Activated CD4-positive, alpha-beta T cell treated with anti-CD3 and anti-CD28 coated beads, Interleukin-2, amount 50 U/mL, for 4 hours (primary cell): ENCODE results near the gene DNAJC4.

Experiments
- DNase-seq, 2 experiments: peaks; one replicate each; pipeline ENCODE4 v3.0.0-alpha.2; 2020

Gene DNAJC4

DNA sequence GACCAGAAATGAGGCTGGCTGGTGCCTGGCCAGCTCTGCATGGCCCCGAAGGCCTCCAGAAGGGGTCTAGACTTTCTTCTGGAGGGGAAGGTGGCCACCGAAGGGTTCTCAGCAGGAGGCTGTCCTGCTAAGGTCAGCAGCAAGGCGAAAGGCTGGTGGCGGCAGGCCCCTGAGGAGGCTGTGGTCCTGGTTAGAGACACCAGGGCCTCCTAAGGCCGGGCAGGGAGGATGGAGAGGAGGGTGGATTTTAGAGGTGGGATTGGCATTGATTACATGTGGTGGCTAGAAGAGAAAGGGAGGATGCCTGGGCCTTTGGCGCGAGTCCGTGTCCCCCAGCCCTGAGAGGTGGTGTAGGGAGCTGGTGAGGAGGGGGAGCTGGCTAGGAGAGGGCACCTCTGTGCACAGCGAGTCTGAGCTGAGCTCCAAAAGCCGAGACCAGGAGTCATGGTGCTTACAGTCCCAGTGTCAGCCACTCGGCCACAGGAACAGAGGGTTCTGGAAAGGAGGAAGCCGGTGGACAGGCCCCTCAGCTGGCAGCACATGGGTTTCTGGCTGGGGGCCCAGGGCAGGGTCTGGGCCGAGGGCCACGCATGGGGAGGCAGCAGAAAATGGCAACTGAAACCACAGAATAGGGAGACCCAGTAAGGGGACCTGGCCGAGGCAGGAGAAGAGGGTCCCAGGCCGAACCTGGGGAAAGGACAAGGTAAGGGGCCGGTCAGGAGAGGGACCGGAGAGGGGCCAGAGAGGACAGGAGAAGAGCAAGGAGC, 21.4 kb upstream of the DNAJC4 start:
- DNase-seq = no peak

DNA sequence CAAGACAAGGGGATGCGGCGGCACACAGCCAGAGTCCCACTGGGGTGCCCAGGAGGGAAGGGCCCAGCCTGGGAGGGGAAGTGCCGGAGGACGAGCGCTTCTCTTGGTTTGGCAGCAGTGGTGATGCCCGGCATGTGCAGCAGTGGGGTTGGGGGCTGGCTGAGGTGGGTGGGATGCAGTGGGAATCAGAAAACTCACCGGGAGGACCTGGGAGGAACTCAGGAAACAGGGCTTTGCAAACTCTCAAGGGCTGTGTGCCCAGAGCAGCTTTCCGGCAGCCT, 20.8 kb upstream of the DNAJC4 start:
- no peak for DNase-seq

DNA sequence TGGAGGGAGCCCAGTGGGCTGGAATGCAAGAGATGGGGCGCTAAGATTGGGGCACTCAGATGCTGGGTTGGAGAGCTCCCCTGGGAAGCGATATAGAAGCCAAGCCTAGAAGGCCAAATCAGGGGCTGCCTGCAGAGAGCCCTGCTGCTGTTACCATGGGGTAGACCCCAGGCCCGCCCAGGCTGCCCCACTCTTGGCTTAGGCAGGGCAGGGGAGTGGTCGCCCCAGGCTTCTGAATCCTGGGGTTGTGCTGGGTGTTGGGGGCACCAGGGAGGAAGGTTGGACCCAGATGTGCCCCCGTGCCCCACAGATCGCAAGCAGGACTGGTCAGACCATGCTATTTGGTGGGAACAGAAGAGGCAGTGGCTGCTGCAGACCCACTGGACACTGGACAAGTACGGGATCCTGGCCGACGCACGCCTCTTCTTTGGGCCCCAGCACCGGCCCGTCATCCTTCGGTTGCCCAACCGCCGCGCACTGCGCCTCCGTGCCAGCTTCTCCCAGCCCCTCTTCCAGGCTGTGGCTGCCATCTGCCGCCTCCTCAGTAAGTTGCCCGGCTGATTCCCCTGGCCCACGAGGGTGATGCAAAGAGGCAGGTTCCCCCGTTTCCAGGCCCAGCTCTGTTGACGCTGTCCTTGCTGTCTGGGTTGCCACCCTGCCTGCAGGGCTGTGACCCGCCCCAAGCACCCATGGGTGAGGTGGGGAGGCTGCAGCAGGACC, 19.9 kb upstream of the DNAJC4 start:
- no peak for DNase-seq

- no peak for DNase-seq
These were observed 19.0 kb upstream of the DNAJC4 start for GRCh38 chr11:64211181-64211872.

DNA sequence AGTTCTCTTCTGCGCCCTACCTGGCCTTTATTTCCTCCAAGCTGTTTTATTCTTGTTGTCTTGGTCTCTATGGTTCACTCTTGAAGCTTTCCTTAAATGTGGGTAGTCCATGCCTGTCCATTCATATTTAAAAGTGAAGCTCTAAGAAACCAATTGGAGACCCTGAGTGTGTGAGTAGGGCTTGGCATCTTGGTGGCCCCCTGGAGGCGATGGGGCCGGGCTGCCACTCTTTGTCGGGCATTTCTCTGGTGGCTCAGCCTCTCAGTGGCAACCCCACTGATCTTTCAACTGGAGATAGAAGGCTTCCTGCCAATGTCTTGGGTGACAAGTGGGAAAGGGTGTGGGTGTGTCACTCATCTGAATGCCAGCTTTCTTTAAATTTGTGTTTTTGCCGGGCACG, 13.5 kb upstream of the DNAJC4 start:
- no peak for DNase-seq

GRCh38 chr11:64218628-64219353, 11.6 kb upstream of the DNAJC4 start:
- DNase-seq = no peak

- no peak for DNase-seq
These were observed 11.0 kb upstream of the DNAJC4 start for GRCh38 chr11:64219354-64219684.

GRCh38 chr11:64219755-64220154, 10.6 kb upstream of the DNAJC4 start:
- no peak for DNase-seq

GRCh38 chr11:64220271-64220670, 10.1 kb upstream of the DNAJC4 start:
- no peak for DNase-seq

DNA sequence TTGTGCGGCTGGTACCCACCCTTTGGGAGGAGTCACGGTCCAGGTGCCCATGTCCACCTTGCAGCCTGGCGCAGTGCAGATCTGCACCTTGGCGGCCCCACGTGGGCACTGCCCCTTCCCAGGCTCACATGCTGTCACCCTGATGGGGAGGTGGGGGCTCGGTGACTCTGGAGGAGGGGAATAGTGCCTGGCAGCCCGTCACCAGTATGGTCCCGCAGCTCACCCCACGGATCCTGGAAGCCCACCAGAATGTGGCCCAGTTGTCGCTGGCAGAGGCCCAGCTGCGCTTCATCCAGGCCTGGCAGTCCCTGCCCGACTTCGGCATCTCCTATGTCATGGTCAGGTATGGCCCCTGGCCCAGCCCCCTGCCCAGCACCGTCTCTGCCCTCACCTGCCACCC, 9.6 kb upstream of the DNAJC4 start:
- DNase-seq = no peak

- DNase-seq = no peak
These were observed 7.7 kb upstream of the DNAJC4 start for GRCh38 chr11:64222651-64223000.

DNA sequence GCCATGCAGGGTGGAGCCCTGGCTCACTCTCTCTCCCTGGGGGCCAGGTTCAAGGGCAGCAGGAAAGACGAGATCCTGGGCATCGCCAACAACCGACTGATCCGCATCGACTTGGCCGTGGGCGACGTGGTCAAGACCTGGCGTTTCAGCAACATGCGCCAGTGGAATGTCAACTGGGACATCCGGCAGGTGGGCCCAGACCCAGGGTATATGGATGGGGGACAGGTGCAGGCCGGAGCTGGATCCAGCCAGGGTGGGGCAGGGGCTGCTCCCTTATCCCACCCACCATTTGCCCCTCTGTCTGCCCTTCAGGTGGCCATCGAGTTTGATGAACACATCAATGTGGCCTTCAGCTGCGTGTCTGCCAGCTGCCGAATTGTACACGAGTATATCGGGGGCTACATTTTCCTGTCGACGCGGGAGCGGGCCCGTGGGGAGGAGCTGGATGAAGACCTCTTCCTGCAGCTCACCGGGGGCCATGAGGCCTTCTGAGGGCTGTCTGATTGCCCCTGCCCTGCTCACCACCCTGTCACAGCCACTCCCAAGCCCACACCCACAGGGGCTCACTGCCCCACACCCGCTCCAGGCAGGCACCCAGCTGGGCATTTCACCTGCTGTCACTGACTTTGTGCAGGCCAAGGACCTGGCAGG, 7.2 kb upstream of the DNAJC4 start:
- no peak for DNase-seq

- no peak for DNase-seq
These were observed 6.0 kb upstream of the DNAJC4 start for GRCh38 chr11:64224151-64224890.

GRCh38 chr11:64224891-64225607, 5.3 kb upstream of the DNAJC4 start:
- no peak for DNase-seq

DNA sequence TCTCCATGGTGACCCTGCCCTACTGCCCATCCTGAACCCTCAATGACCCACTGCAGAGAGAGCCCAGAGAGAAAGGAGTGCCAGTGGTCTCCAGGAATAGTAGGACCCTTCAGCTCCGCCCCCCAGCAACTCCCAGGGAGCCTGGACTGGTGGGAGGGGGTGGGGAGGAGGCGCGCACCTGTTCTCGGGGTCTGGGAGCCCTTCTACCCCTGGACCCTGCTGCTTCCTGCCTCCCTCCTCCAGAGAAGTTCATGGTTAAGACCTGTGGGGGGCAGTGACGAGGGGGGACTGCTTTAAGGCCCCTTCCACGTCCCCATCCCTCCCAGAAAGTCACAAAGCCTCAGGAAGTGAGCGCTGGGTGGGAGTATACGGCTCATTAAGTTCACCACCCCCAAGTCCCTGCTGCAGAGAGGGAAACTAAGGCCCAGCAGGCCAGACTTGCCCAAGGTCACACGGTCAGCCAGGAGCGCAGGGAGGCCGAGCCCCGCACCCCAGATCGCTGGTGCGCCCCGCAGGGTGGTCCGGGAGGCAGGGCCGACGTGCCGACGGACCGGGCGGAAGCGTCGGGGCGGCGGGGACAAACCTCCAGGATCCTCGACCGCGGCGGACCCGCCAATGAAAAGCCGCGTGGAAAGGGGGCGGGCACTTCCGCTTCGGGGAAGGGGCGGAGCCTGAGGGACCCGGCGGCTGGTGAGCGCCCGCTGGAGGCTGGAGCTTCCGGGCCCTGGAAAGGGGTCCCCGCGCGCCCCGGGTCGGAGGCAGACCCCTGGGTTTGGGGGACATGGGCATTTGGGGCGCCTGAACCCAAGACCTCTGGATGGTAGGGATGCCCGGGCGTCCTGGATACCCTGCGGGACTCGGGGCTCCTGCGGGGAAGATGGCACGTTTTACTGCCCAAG, 4.5 kb upstream of the DNAJC4 start, which contains the start of the genes NUDT22 and TRPT1:
TSS of gene NUDT22 (plus strand) at position 667 of the 899 bp plus-strand sequence. CDS start 379 bp downstream, outside the sequence.
TSS of gene TRPT1 (minus strand) at position 579 of the 899 bp plus-strand sequence. CDS start at position 253, 326 bp downstream.
- peak; percentile 85 to 88 for DNase-seq

GRCh38 chr11:64226507-64227051, 3.8 kb upstream of the DNAJC4 start:
- peak in 1 of 2 experiments; percentile 30 for DNase-seq

- no peak for DNase-seq
These were observed 2.9 kb upstream of the DNAJC4 start for GRCh38 chr11:64227405-64227956.

DNA sequence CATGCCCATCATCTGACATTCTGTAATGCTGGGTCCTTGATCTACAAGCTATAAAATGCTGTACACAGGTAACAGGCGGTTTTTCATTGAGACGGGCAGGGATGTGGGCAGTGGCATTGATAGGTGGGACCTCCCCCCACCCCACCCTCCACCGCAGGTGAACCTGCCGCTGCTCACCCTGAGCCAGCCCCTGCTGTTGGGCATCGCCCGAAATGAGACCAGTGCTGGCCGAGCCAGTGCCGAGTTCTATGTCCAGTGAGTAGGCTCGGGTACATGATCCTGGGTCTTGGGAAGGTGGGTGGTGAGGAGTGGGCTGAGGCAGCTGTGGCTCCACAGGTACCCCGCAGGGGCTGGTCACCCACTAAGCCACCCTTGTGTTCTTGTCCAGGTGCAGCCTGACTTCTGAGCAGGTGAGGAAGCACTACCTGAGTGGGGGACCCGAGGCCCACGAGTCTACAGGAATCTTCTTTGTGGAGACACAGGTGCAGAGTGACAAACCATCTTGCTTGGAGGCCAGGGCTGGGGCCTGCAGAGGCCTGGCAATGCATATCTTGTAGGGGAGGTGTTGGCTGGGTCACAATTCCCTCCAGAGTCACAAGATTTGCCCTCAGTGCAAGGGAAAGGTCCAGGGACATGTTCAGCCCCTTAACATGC, 1.1 kb upstream of the DNAJC4 start:
- DNase-seq = no peak

DNA sequence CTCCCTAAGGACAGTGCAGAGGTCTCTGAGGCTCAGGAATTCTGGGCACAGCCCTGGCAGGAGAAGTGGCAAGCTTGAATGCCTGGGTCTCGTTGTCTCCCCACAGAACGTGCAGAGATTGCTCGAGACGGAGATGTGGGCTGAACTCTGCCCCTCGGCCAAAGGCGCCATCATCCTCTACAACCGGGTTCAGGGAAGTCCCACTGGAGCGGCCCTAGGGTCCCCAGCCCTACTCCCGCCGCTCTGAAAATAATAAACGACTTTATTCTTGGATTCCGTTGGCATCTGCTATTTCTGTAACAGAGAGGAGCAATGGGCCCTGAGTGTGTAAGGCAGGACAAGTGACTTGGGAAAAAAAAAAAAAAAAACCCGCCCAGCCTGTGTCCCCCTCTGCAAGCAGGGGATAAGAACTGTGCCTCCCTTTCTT, 591 bp upstream of the DNAJC4 start:
- no peak for DNase-seq
